ENCODE measurements around the gene NRXN2. TPM values are rescaled to one million over a fixed set of nuclear protein-coding genes. Genes with fewer than 3 reads are reported as not detected.

NRXN2 gene
- total RNA-seq, 1 donor from 2014 or later, result 9.8 TPM

DNA sequence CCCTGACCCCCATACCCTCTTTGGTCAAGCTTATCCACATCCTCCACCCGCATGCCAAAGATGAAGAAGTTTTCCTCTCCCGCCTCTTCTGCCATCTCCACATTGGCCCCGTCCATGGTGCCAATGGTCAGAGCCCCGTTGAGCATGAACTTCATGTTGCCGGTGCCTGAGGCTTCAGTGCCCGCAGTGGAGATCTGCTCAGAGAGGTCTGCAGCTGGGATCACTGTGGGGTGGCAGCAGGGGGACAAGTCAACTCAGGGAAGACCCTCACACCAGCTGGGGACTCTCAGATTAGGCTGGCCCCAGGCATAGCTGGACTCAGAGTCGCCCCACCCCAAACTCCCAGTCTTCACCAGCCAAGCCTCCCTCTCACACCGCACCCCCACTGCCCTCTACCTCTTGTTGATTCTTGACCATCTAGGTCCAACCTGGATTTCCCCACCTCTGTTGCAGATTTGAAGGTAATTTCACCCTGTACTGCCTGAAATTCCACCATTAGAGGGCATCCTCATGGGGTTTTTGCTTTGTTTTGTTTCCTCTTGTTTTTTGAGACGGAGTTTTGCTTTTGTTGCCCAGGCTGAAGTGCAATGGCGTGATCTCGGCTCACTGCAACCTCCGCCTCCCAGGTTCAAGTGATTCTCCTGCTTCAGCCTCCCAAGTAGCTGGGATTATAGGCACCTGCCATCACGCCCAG is 27.5 kb upstream of the NRXN2 start:
- Mint-ChIP-seq H3K27ac (no peak overlapping the region), H3K9me3 (no peaks in the 10 kb centered on the region), H3K27me3 (ENCODE audit: low read depth) (peaks cover 15% of the 10 kb centered on the region), H3K4me1 (peaks cover 5% of the 10 kb centered on the region), H3K4me3 (no peak overlapping the region), H3K36me3 (no peaks in the 10 kb centered on the region)
- TF ChIP-seq, protein P1, sequence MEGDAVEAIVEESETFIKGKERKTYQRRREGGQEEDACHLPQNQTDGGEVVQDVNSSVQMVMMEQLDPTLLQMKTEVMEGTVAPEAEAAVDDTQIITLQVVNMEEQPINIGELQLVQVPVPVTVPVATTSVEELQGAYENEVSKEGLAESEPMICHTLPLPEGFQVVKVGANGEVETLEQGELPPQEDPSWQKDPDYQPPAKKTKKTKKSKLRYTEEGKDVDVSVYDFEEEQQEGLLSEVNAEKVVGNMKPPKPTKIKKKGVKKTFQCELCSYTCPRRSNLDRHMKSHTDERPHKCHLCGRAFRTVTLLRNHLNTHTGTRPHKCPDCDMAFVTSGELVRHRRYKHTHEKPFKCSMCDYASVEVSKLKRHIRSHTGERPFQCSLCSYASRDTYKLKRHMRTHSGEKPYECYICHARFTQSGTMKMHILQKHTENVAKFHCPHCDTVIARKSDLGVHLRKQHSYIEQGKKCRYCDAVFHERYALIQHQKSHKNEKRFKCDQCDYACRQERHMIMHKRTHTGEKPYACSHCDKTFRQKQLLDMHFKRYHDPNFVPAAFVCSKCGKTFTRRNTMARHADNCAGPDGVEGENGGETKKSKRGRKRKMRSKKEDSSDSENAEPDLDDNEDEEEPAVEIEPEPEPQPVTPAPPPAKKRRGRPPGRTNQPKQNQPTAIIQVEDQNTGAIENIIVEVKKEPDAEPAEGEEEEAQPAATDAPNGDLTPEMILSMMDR (IDR thresholded peaks at IDR 0.05; ENCODE audit: unreplicated experiment), result no peak
- no peak for DNase-seq (ENCODE audit: low spot score in 2 of 2, unreplicated experiment in 2 of 2)

DNA sequence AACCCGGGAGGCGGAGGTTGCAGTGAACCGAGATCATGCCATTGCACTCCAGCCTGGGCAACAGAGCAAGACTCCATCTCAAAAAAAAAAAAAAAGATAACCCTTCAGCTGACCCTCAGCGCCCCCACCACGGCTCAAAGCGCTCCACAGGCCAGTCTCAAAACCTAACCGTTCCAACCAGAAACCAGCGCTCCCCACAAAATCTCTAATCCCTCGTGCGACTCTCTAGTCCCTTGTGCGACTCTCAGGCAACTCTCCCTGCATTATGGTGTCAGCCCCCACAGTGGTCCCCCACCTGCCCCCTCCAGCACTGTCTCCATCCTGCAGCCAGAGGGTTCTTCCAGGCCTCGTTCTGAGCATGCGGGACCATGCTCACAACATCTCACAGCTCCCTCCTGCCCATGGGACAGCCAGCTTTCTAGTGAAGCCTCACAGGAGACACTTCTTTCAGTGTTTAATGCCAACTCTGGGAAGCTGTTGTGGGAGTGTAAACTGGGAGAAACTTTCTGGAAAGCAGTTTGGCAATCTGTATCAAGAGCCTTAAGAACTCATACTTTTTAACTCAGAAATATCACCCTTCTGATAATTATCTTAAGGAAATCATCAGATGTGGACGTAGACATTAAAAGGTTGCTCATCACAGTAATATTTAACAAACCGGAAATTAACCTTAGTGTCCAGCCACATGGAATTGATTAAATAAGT is 25.1 kb upstream of the NRXN2 start:
- TF ChIP-seq, protein P1 (IDR thresholded peaks at IDR 0.05; ENCODE audit: unreplicated experiment), result no peak
- no peak for DNase-seq (ENCODE audit: low spot score in 2 of 2, unreplicated experiment in 2 of 2)
- H3K27me3 Mint-ChIP-seq (ENCODE audit: low read depth), result peaks cover 30% of the 10 kb centered on the region
- no peaks in the 10 kb centered on the region for H3K9me3 Mint-ChIP-seq
- H3K4me1 Mint-ChIP-seq, result peaks cover 17% of the 10 kb centered on the region
- no peak overlapping the region for H3K4me3 Mint-ChIP-seq
- H3K36me3 Mint-ChIP-seq, result no peaks in the 10 kb centered on the region
- peak overlapping the region; percentile 28 for H3K27ac Mint-ChIP-seq

- H3K9me3 Mint-ChIP-seq, result no peaks in the 10 kb centered on the region
- TF ChIP-seq, protein P1 (IDR thresholded peaks at IDR 0.05; ENCODE audit: unreplicated experiment), result no peak
- no peak for DNase-seq (ENCODE audit: low spot score in 2 of 2, unreplicated experiment in 2 of 2)
- H3K4me1 Mint-ChIP-seq, result peaks cover 21% of the 10 kb centered on the region
- H3K36me3 Mint-ChIP-seq, result no peaks in the 10 kb centered on the region
- peak overlapping the region; percentile 30 for H3K4me3 Mint-ChIP-seq
- H3K27me3 Mint-ChIP-seq (ENCODE audit: low read depth), result peaks cover 42% of the 10 kb centered on the region
- H3K27ac Mint-ChIP-seq, result no peak overlapping the region
These were observed 23.5 kb upstream of the NRXN2 start for GRCh38 chr11:64746486-64746885.

DNA sequence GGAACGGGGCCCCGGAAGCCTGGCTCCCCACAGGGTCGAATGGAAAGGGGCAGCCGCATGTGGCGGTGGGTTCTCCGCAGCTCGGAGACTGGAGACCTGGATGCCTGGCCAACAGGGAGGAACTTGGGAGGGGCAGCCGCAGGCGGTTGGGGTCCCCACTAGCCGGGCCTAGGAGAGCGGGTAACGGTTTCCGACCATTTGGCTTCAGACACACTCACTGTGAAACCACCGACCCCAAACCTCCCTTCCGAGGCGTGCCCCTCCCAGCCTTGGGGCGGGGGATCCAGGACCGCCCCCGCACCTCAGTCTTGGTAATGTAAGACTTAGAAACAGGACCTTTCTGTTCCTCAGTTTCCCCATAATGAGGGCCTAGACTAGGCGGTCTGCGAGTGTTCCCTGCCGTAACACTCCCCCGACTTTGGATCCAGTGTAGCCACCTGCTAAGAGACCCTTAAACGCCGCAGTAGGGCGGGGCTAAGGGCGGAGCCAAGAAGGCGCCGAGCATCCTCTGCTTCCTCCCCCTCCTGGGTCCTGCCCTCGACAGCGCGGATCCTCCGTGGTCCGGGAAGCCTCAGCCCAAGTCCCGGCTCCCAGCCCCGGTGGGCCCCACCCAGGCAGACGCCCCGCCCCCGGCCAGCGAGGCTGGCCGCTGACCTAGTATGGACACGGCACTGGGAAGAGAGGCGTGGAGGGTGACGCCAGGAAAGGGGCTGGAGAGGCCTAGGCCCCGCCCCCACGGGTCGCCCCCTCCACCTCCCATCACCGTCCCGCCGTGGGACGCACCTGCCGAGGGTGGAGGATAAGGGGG is 22.7 kb upstream of the NRXN2 start:
- H3K9me3 Mint-ChIP-seq, result no peaks in the 10 kb centered on the region
- TF ChIP-seq, protein P1 (IDR thresholded peaks at IDR 0.05; ENCODE audit: unreplicated experiment), result no peak
- H3K27ac Mint-ChIP-seq, result no peak overlapping the region
- H3K4me1 Mint-ChIP-seq, result peaks cover 21% of the 10 kb centered on the region
- DNase-seq (ENCODE audit: low spot score in 2 of 2, unreplicated experiment in 2 of 2), result no peak
- H3K4me3 Mint-ChIP-seq, result peak overlapping the region; percentile 70
- H3K27me3 Mint-ChIP-seq (ENCODE audit: low read depth), result peaks cover 50% of the 10 kb centered on the region
- no peaks in the 10 kb centered on the region for H3K36me3 Mint-ChIP-seq

DNA sequence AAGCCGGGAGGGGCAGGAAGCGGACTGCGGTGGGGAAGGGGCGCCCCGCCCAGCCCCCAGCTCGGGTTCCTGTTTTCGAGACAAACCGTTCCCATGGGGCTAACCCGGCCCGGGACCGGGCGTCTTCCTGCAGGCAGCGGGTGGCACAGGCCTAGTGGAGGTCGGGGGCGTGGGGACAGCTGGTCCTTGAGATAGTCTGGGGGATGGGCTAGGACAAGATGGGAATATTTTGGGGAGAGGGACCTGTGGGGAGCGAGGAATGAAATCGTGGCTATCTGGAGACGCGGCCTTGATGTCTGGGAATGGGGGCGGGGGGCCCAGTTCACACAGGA is 22.2 kb upstream of the NRXN2 start:
- no peak for DNase-seq (ENCODE audit: low spot score in 2 of 2, unreplicated experiment in 2 of 2)
- Mint-ChIP-seq H3K4me1 (peaks cover 21% of the 10 kb centered on the region), H3K27ac (no peak overlapping the region), H3K27me3 (ENCODE audit: low read depth) (peaks cover 55% of the 10 kb centered on the region), H3K9me3 (no peaks in the 10 kb centered on the region), H3K36me3 (no peaks in the 10 kb centered on the region), H3K4me3 (peak overlapping the region; percentile 70)
- TF ChIP-seq, protein P1 (IDR thresholded peaks at IDR 0.05; ENCODE audit: unreplicated experiment), result no peak
